ENCODE measurements around the gene MAST1. TPM values are rescaled to one million over a fixed set of nuclear protein-coding genes. Genes with fewer than 3 reads are reported as not detected.

Gene MAST1
- total RNA-seq, 6 experiments from 2014 or later: 0.09 to 0.34 (median 0.26) TPM; not detected in 3

GRCh38 chr19:12837225-12837624 lies 1.1 kb upstream of the MAST1 start:
- no peak for DNase-seq
- no peak overlapping the region for H3K4me3 Mint-ChIP-seq

GRCh38 chr19:12838886-12839756 lies 806 bp downstream of the MAST1 start:
- Mint-ChIP-seq H3K27me3 (ENCODE audit: insufficient read depth) (peaks cover 52% of the 10 kb centered on the region), H3K36me3 (ENCODE audit: low read depth) (no peaks in the 10 kb centered on the region), H3K4me1 (ENCODE audit: low read depth) (0 out of 2 replicates have a peak, but pooled peaks cover 12% of the 10 kb centered on the region), H3K4me3 (peak overlapping the region; percentile 67; the same call in 1 of the 2 replicates), H3K27ac (no peak overlapping the region), H3K9me3 (no peaks in the 10 kb centered on the region)
- DNase-seq: no peak
- TF ChIP-seq CTCF (IDR thresholded peaks at IDR 0.05): no peak

More at GRCh38 chr19:12837225-12837624, 1.1 kb upstream of the MAST1 start:
- no peaks in the 10 kb centered on the region for H3K36me3 Mint-ChIP-seq (ENCODE audit: low read depth)
- peaks cover 17% of the 10 kb centered on the region; the same call in 1 of the 2 replicates for H3K4me1 Mint-ChIP-seq (ENCODE audit: low read depth)
- no peak overlapping the region for H3K27ac Mint-ChIP-seq
- no peak for TF ChIP-seq CTCF (IDR thresholded peaks at IDR 0.05)
- H3K27me3 Mint-ChIP-seq (ENCODE audit: insufficient read depth): peaks cover 54% of the 10 kb centered on the region
- no peaks in the 10 kb centered on the region for H3K9me3 Mint-ChIP-seq

GRCh38 chr19:12840091-12841079 lies 2.1 kb downstream of the MAST1 start:
- DNase-seq: peak; percentile 68

GRCh38 chr19:12841094-12841493 lies 2.8 kb downstream of the MAST1 start:
- no peak for DNase-seq
- H3K36me3 Mint-ChIP-seq (ENCODE audit: low read depth): no peaks in the 10 kb centered on the region
- H3K4me1 Mint-ChIP-seq (ENCODE audit: low read depth): 0 out of 2 replicates have a peak, but pooled peaks cover 5% of the 10 kb centered on the region
- no peak for TF ChIP-seq CTCF (IDR thresholded peaks at IDR 0.05)
- H3K27me3 Mint-ChIP-seq (ENCODE audit: insufficient read depth): peaks cover 41% of the 10 kb centered on the region
- H3K27ac Mint-ChIP-seq: no peak overlapping the region
- no peaks in the 10 kb centered on the region for H3K9me3 Mint-ChIP-seq
- H3K4me3 Mint-ChIP-seq: no peak overlapping the region

More at GRCh38 chr19:12840091-12841079, 2.1 kb downstream of the MAST1 start:
- no peak for TF ChIP-seq CTCF (IDR thresholded peaks at IDR 0.05)
- H3K4me3 Mint-ChIP-seq: no peak overlapping the region
- no peak overlapping the region for H3K27ac Mint-ChIP-seq
- no peaks in the 10 kb centered on the region for H3K9me3 Mint-ChIP-seq
- peaks cover 45% of the 10 kb centered on the region for H3K27me3 Mint-ChIP-seq (ENCODE audit: insufficient read depth)
- H3K36me3 Mint-ChIP-seq (ENCODE audit: low read depth): no peaks in the 10 kb centered on the region
- 0 out of 2 replicates have a peak, but pooled peaks cover 7% of the 10 kb centered on the region for H3K4me1 Mint-ChIP-seq (ENCODE audit: low read depth)

- Mint-ChIP-seq H3K4me3 (no peak overlapping the region), H3K36me3 (ENCODE audit: low read depth) (no peaks in the 10 kb centered on the region), H3K9me3 (no peaks in the 10 kb centered on the region), H3K4me1 (ENCODE audit: low read depth) (no peaks in the 10 kb centered on the region; the same call in 1 of the 2 replicates), H3K27ac (no peak overlapping the region), H3K27me3 (ENCODE audit: insufficient read depth) (peaks cover 34% of the 10 kb centered on the region)
- DNase-seq: no peak
- no peak for TF ChIP-seq CTCF (IDR thresholded peaks at IDR 0.05)
Measured at GRCh38 chr19:12842511-12842910, 4.2 kb downstream of the MAST1 start.
